KOPT-K1 (cell line): ENCODE measurements around the gene GPRC6A.

Experiments used
- H3K27ac ChIP-seq: fragments of 200-600 bp; sonication (generic); 2 replicates; pipeline ENCODE4 v1.5.1; 2016; ENCODE audit warnings: antibody characterized with exemption, mild to moderate bottlenecking, low read depth, low read length; ENCODE audit not compliant: poor library complexity, severe bottlenecking
- H3K36me3 ChIP-seq: fragments of 200-600 bp; sonication (generic); 2 replicates; pipeline ENCODE4 v1.5.1; 2017; ENCODE audit warnings: antibody characterized with exemption, mild to moderate bottlenecking, low read length, moderate library complexity; ENCODE audit not compliant: insufficient read depth
- H3K9me3 ChIP-seq: fragments of 200-600 bp; sonication (generic); 2 replicates; pipeline ENCODE4 v1.5.1; 2017; ENCODE audit warnings: antibody characterized with exemption, low read length, mild to moderate bottlenecking; ENCODE audit not compliant: insufficient read depth, poor library complexity, severe bottlenecking

GPRC6A gene

DNA sequence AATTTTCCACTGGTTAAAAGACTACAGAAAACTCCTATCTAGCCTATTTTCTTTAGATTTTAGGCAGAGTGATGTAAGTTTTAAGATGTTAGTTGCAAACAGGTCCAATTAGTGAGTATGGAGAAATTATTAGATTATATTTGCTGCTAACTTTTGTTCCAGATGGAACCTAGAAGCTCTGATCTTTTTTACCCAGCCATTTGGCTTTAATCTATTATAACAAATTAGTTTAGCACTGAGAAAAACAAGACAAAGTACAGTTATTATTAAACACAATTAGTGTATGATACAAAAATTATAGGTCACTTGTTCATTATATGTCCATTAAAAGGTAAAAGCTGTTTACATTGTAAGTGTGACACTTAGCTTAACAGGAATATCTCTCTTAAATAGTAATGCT lies 65.8 kb downstream of the GPRC6A start:
- no peak overlapping the region for H3K27ac ChIP-seq
- H3K36me3 ChIP-seq: no peaks in the 10 kb centered on the region
- H3K9me3 ChIP-seq: no peaks in the 10 kb centered on the region

DNA sequence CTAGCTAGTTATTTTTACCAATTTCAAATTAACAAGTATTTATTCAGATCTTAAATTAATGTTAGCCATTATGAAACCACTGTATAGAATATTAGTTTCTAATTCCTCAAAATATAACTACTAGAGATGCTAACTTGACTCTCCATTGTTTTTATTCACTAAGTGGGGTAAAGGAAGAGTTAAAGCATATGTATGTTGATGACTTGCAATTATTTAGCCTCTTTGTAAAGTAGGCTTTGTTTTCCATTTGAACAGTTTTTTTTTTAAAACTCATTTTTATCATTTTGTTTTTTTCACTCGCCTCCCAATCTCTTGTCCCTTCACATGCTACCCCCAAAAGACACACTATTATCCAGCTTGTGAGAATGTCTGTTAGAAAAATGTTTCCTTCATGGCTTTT lies 66.6 kb downstream of the GPRC6A start:
- no peak overlapping the region for H3K27ac ChIP-seq
- H3K36me3 ChIP-seq: no peaks in the 10 kb centered on the region
- H3K9me3 ChIP-seq: no peaks in the 10 kb centered on the region

- no peaks in the 10 kb centered on the region for H3K9me3 ChIP-seq
- H3K27ac ChIP-seq: no peak overlapping the region
- H3K36me3 ChIP-seq: no peaks in the 10 kb centered on the region
Observed at GRCh38 chr6:116761779-116762178, 67.1 kb downstream of the GPRC6A start.

DNA sequence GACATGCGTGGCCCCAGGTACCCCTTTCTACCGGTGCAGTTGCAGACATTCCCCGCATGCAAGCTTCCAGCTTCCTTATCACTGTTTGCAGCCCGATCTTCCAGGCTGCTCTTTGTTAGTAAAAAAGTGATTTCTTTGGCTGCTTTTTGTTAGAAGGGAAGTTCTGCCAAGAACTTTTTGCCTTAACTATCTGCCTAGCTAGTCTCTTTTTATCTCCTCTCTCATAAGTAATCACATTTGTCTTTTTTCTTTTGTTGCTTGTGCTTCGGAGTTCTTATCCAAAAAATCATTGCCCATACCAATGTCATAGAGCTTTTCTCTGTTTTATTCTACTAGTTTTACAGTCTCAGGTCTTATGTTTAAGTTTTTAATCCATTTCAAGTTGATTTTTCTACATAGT lies 83.7 kb downstream of the GPRC6A start:
- Histone ChIP-seq H3K27ac (no peak overlapping the region), H3K9me3 (no peaks in the 10 kb centered on the region), H3K36me3 (no peaks in the 10 kb centered on the region)
